Activated CD8-positive, alpha-beta T cell treated with anti-CD3 and anti-CD28 coated beads for 36 hours (primary cell): ENCODE results near the gene LRP1B. TPM values are rescaled to one million over a fixed set of nuclear protein-coding genes. Genes with fewer than 3 reads are reported as not detected.

ENCODE experiments used
- ATAC-seq: fragments of 200-7000 bp; cut with Tn5 transposase; one replicate; pipeline ENCODE4 v1.10.0; 2021; ENCODE audit warnings: mild to moderate bottlenecking, moderate library complexity
- CTCF ChIA-PET: fragments of 350-600 bp; sonication (Branson Sonifier 250); formaldehyde crosslinking; loops from one replicate; lab custom pipeline; 2021; ENCODE audit warnings: antibody characterized with exemption; lab: Charles Lee
- POLR2A ChIA-PET: fragments of 350-600 bp; sonication (Branson Sonifier 250); formaldehyde crosslinking; loops from one replicate; lab custom pipeline; 2021; ENCODE audit warnings: antibody characterized with exemption; lab: Charles Lee
- DNase-seq: peaks from one replicate; pipeline ENCODE4 v3.0.0-alpha.2; 2020
- H3K27ac Mint-ChIP-seq: one replicate; pipeline ENCODE4 v1.8.0; 2021; ENCODE audit warnings: mild to moderate bottlenecking, mixed read lengths
- H3K27me3 Mint-ChIP-seq: one replicate; pipeline ENCODE4 v1.8.0; 2021; ENCODE audit warnings: mixed read lengths
- H3K36me3 Mint-ChIP-seq: one replicate; pipeline ENCODE4 v1.8.0; 2021; ENCODE audit warnings: low read depth, mixed read lengths
- H3K4me1 Mint-ChIP-seq: one replicate; pipeline ENCODE4 v1.8.0; 2021; ENCODE audit warnings: low read depth, mixed read lengths
- H3K4me3 Mint-ChIP-seq: one replicate; pipeline ENCODE4 v1.8.0; 2021; ENCODE audit warnings: mild to moderate bottlenecking, moderate library complexity, mixed read lengths
- H3K9me3 Mint-ChIP-seq: one replicate; pipeline ENCODE4 v1.8.0; 2021; ENCODE audit warnings: mixed read lengths
- intact Hi-C: fragments of 100-400 bp; cut with micrococcal nuclease; formaldehyde crosslinking; loops from one replicate; pipeline ENCODE4 v1.10.0; 2022
- total RNA-seq, 2 experiments: library from RNA; stranded (reverse); gene quantifications; one replicate each; pipeline ENCODE4 v1.2.3, GENCODE V29; 2021
- TF ChIP-seq, protein P1 (sequence below): fragments of 200-600 bp; IDR thresholded peaks from one replicate; pipeline ENCODE4 v1.8.0; 2022; ENCODE audit warnings: antibody characterized with exemption, mild to moderate bottlenecking

LRP1B gene
- total RNA-seq, 2 experiments from 2014 or later, result not detected

DNA sequence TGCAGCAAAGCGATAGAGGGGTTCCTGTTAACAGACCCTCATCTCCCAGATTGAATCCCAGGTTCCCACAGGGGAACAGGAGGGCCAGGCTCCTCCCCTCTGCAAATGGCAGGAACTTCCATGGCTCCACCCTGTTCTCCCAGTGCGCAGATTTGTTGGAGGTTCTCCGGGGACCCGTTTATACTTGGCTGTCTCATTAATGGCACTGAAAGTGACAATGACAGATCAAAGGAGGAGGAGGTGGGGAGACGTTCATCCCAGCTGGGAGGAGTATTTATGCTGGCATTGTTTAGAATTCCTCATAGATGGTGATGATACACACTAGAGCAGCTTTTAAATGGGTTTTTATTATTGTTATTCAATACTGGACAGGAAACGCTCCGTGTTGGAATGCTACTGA, 186.9 kb downstream of the LRP1B start:
- H3K4me1 Mint-ChIP-seq, result no peaks in the 10 kb centered on the region
- POLR2A ChIA-PET, result no interaction called here
- no peak for DNase-seq
- H3K27me3 Mint-ChIP-seq, result no peaks in the 10 kb centered on the region
- no peaks in the 10 kb centered on the region for H3K36me3 Mint-ChIP-seq
- no peak overlapping the region for H3K4me3 Mint-ChIP-seq
- H3K27ac Mint-ChIP-seq, result no peak overlapping the region
- CTCF ChIA-PET, result no interaction called here
- TF ChIP-seq, protein P1, sequence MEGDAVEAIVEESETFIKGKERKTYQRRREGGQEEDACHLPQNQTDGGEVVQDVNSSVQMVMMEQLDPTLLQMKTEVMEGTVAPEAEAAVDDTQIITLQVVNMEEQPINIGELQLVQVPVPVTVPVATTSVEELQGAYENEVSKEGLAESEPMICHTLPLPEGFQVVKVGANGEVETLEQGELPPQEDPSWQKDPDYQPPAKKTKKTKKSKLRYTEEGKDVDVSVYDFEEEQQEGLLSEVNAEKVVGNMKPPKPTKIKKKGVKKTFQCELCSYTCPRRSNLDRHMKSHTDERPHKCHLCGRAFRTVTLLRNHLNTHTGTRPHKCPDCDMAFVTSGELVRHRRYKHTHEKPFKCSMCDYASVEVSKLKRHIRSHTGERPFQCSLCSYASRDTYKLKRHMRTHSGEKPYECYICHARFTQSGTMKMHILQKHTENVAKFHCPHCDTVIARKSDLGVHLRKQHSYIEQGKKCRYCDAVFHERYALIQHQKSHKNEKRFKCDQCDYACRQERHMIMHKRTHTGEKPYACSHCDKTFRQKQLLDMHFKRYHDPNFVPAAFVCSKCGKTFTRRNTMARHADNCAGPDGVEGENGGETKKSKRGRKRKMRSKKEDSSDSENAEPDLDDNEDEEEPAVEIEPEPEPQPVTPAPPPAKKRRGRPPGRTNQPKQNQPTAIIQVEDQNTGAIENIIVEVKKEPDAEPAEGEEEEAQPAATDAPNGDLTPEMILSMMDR, result no peak
- H3K9me3 Mint-ChIP-seq, result peaks cover 5% of the 10 kb centered on the region
- intact Hi-C loops, result no loop called here
- ATAC-seq, result no peak

DNA sequence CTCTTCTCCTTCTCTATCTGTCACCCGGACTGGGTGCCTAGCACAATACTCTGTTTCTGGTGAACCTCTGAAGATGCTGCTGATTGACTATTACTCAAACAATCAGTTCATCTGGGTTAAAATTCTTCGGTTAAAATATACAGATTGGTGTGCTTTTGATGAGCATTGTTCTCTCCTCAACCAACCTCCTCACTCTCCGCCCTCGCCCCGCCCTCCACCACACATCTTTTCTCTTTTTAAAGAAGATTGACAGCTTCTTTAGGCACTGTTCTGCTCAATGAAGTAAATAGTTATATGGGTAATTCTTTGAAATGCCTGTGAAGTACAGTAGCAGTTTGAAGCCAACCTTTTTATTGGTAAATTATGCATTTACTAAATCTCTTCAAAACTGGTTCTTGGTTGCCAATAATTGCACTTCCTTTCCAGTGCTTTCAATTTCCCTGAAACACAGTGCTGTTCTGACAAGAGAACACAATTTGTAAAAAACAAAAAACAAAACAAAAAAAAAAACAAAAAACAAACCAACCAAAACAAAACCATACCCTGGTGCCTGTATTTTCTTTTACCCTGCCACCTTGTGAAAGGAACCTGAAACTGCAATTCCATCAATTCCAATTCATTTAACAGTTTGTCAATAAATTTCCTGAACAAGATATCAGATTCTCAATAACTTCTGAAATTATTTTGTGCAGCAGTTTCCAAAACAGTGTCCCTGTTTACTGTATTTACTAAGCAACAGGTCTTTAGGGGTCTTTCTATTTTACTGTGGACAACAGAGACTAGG, 188.6 kb downstream of the LRP1B start:
- ATAC-seq, result no peak
- no peak overlapping the region for H3K27ac Mint-ChIP-seq
- no peaks in the 10 kb centered on the region for H3K27me3 Mint-ChIP-seq
- H3K9me3 Mint-ChIP-seq, result peaks cover 5% of the 10 kb centered on the region
- H3K4me3 Mint-ChIP-seq, result no peak overlapping the region
- POLR2A ChIA-PET, result no interaction called here
- no peak for DNase-seq
- H3K36me3 Mint-ChIP-seq, result no peaks in the 10 kb centered on the region
- TF ChIP-seq, protein P1, result no peak
- no peaks in the 10 kb centered on the region for H3K4me1 Mint-ChIP-seq
- CTCF ChIA-PET, result no interaction called here
- intact Hi-C loops, result no loop called here

DNA sequence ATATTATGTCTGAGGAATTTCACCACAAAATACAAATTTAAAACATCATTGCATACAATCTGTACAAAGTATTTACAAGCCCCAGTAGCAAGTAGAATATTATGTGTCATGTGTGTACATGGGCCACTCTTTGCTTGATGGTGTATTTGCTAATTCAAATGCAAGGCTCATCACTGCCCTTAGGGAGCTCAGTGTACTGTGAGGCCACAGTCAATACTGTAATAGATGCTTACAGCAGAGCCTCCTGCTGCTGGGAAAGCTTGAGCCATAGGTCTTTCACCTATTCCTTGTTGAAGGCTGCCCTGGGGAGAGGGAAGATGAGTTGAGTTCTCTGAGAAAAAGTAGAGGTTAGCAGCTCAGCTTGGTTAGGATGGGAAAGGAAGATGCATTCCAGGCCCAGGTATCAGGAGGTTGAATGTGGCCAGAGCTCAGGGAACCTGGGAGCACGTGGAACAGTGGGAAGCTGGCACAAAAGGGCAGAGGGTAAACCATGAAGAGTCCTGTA, 189.6 kb downstream of the LRP1B start:
- ATAC-seq (no peak), DNase-seq (no peak)
- CTCF ChIA-PET, result no interaction called here
- Mint-ChIP-seq H3K4me3 (no peak overlapping the region), H3K27me3 (no peaks in the 10 kb centered on the region), H3K9me3 (peaks cover 5% of the 10 kb centered on the region), H3K36me3 (no peaks in the 10 kb centered on the region), H3K27ac (no peak overlapping the region), H3K4me1 (no peaks in the 10 kb centered on the region)
- intact Hi-C loops, result no loop called here
- POLR2A ChIA-PET, result no interaction called here
- TF ChIP-seq, protein P1, result no peak

DNA sequence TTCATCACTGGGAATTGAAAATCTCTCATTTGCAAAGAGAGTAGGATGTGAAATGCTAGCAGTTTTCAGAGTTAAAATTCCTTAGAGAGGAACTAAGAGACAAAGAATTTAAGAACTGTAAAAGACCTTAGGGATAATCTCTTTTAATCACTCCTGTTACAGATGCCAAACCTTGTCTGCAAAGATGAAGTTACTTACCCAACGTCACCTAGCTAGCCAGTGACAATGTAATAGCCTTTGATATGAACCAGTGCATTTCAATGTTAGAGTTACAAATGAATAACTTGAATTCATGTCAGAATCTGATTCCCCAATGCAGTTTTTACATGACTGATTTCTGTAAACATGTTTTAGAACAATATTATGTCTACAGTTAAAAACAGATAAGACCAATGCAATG, 190.1 kb downstream of the LRP1B start:
- Mint-ChIP-seq H3K27me3 (no peaks in the 10 kb centered on the region), H3K27ac (no peak overlapping the region), H3K4me3 (no peak overlapping the region), H3K36me3 (no peaks in the 10 kb centered on the region), H3K9me3 (peaks cover 5% of the 10 kb centered on the region), H3K4me1 (no peaks in the 10 kb centered on the region)
- no peak for DNase-seq
- intact Hi-C loops, result no loop called here
- TF ChIP-seq, protein P1, result no peak
- ChIA-PET POLR2A (no interaction called here), CTCF (no interaction called here)
- no peak for ATAC-seq

GRCh38 chr2:141933226-141933625, 197.6 kb downstream of the LRP1B start:
- POLR2A ChIA-PET, result no interaction called here

More at GRCh38 chr2:141933226-141933625, 197.6 kb downstream of the LRP1B start:
- H3K9me3 Mint-ChIP-seq, result peaks cover 10% of the 10 kb centered on the region
- no peaks in the 10 kb centered on the region for H3K36me3 Mint-ChIP-seq
- H3K27me3 Mint-ChIP-seq, result no peaks in the 10 kb centered on the region
- no peak overlapping the region for H3K4me3 Mint-ChIP-seq
- H3K4me1 Mint-ChIP-seq, result no peaks in the 10 kb centered on the region
- intact Hi-C loops, result no loop called here
- TF ChIP-seq, protein P1, result no peak
- DNase-seq (no peak), ATAC-seq (no peak)
- no peak overlapping the region for H3K27ac Mint-ChIP-seq
- CTCF ChIA-PET, result no interaction called here
